Neutrophil (primary cell): ENCODE data around the gene DUSP16.

ENCODE experiments used
- H3K27ac ChIP-seq: fragments of 200-600 bp; sonication (generic); 2 replicates; pipeline ENCODE4 v1.5.1; 2016; ENCODE audit warnings: mild to moderate bottlenecking, moderate library complexity
- H3K27me3 ChIP-seq: fragments of 200-600 bp; sonication (generic); 2 replicates; pipeline ENCODE4 v1.6.0; 2016; ENCODE audit warnings: mild to moderate bottlenecking
- H3K36me3 ChIP-seq: fragments of 200-600 bp; sonication (generic); 2 replicates; pipeline ENCODE4 v1.5.1; 2017
- H3K4me1 ChIP-seq, 2 experiments: fragments of 200-600 bp in 1 of 2; sonication (generic) in 1 of 2; 1 replicate in 1 of 2; 2 replicates in 1 of 2; pipeline versions ENCODE4 v1.5.1 to v1.6.1; 2013 to 2016; ENCODE audit warnings: low read depth in 1 of 2, low read length in 1 of 2, mild to moderate bottlenecking in 1 of 2, moderate library complexity in 1 of 2; ENCODE audit not compliant: control insufficient read depth in 1 of 2, insufficient read depth in 1 of 2
- H3K4me3 ChIP-seq, 2 experiments: fragments of 200-600 bp in 1 of 2; sonication (generic) in 1 of 2; 1 replicate in 1 of 2; 2 replicates in 1 of 2; pipeline ENCODE4 v1.5.1; 2013 to 2016; ENCODE audit warnings: low read depth in 1 of 2, low read length in 1 of 2, mild to moderate bottlenecking in 1 of 2, moderate library complexity in 1 of 2
- H3K9me3 ChIP-seq: fragments of 200-600 bp; sonication (generic); 2 replicates; pipeline ENCODE4 v1.5.1; 2016
- CTCF ChIP-seq: fragments of 200-600 bp; sonication (generic); IDR thresholded peaks from 2 replicates; pipeline ENCODE4 v1.5.1; 2016; ENCODE audit warnings: antibody characterized with exemption

DUSP16 gene

GRCh38 chr12:12495536-12495935, 67.1 kb downstream of the DUSP16 start:
- Histone ChIP-seq H3K27me3 (no peaks in the 10 kb centered on the region), H3K36me3 (no peaks in the 10 kb centered on the region), H3K9me3 (no peaks in the 10 kb centered on the region), H3K27ac (no peak overlapping the region), H3K4me3 (no peak overlapping the region), H3K4me1 (peaks cover 14 to 18% of the 10 kb centered on the region in 2 experiments)
- TF ChIP-seq CTCF = no peak

GRCh38 chr12:12492547-12492946, 70.1 kb downstream of the DUSP16 start:
- no peak overlapping the region for H3K4me3 ChIP-seq
- H3K27ac ChIP-seq = no peak overlapping the region
- H3K36me3 ChIP-seq = peaks cover 12% of the 10 kb centered on the region
- H3K27me3 ChIP-seq = no peaks in the 10 kb centered on the region
- peaks cover 9 to 18% of the 10 kb centered on the region in 2 experiments for H3K4me1 ChIP-seq
- no peaks in the 10 kb centered on the region for H3K9me3 ChIP-seq
- TF ChIP-seq CTCF = no peak

- Histone ChIP-seq H3K4me3 (no peak overlapping the region), H3K27ac (no peak overlapping the region), H3K36me3 (peaks cover 16% of the 10 kb centered on the region), H3K9me3 (no peaks in the 10 kb centered on the region), H3K4me1 (peaks cover 9 to 18% of the 10 kb centered on the region in 2 experiments), H3K27me3 (no peaks in the 10 kb centered on the region)
- TF ChIP-seq CTCF = no peak
Measured at GRCh38 chr12:12491606-12492005, 71.1 kb downstream of the DUSP16 start.

GRCh38 chr12:12488823-12489550, 73.7 kb downstream of the DUSP16 start:
- Histone ChIP-seq H3K36me3 (peaks cover 24% of the 10 kb centered on the region), H3K9me3 (no peaks in the 10 kb centered on the region), H3K27ac (no peak overlapping the region), H3K27me3 (no peaks in the 10 kb centered on the region), H3K4me1 (peaks cover 9 to 20% of the 10 kb centered on the region in 2 experiments), H3K4me3 (no peak overlapping the region)
- no peak for TF ChIP-seq CTCF

GRCh38 chr12:12488296-12488695, 74.4 kb downstream of the DUSP16 start:
- no peak for TF ChIP-seq CTCF
- Histone ChIP-seq H3K9me3 (no peaks in the 10 kb centered on the region), H3K4me1 (peaks cover 14 to 26% of the 10 kb centered on the region in 2 experiments), H3K27me3 (no peaks in the 10 kb centered on the region), H3K4me3 (no peak overlapping the region), H3K27ac (no peak overlapping the region), H3K36me3 (peaks cover 24% of the 10 kb centered on the region)
